Measurements from ENCODE around the gene KRTAP4-11.

GRCh38 chr17:41144846-41145245 lies 26.7 kb upstream of the KRTAP4-11 start:
- TF ChIP-seq CTCF (conservative IDR thresholded peaks at IDR 0.05; ENCODE audit: low read depth, low read length), result no peak
- TF ChIP-seq ELK1 (IDR thresholded peaks at IDR 0.05; ENCODE audit: borderline replicate concordance, low read depth, low read length), result no peak
- no peak for TF ChIP-seq BHLHE40 (IDR thresholded peaks at IDR 0.05; ENCODE audit: low read depth, low read length)

Data from IMR-90 (cell line).